Endothelial cell of umbilical vein (primary cell): ENCODE data around the gene NUB1. TPM values are rescaled to one million over a fixed set of nuclear protein-coding genes. Genes with fewer than 3 reads are reported as not detected.

Source experiments
- BruUV-seq: library from RNA; stranded (reverse); fragments of 400-500 nt; replicated peaks from 2 replicates; lab custom pipeline; 2021; lab: Mats Ljungman, UMichigan
- CTCF ChIA-PET: fragments of 300-600, 350-600 bp; sonication (Branson Sonifier 250); formaldehyde crosslinking; loops from one replicate; lab custom pipeline; 2021; ENCODE audit warnings: antibody characterized with exemption, inconsistent platforms; lab: Charles Lee
- POLR2A ChIA-PET: fragments of 300-600, 350-600 bp; sonication (Branson Sonifier 250); formaldehyde crosslinking; loops from one replicate; lab custom pipeline; 2021; ENCODE audit warnings: antibody characterized with exemption, inconsistent platforms; lab: Charles Lee
- DNase-seq: peaks from one replicate; pipeline ENCODE4 v3.0.0-alpha.2; 2011; ENCODE audit warnings: low read depth, low spot score
- FAIRE-seq: peaks from 2 replicates; lab custom pipeline; 2011; peaks lifted over from hg19 to GRCh38; lab: Jason Lieb, UNC
- H2AFZ ChIP-seq: 2 replicates; pipeline ENCODE4 v1.6.0; 2012; ENCODE audit warnings: low read depth, low read length, control low read depth, inconsistent platforms
- H3K27ac ChIP-seq: 2 replicates; pipeline ENCODE4 v1.5.1; 2011; ENCODE audit warnings: low read depth, mild to moderate bottlenecking, control low read depth, low read length, moderate library complexity; ENCODE audit not compliant: insufficient read depth
- H3K27me3 ChIP-seq, 2 experiments: 2 replicates each; pipeline versions ENCODE4 v1.6.0 to v1.6.1; 2011; ENCODE audit warnings: low read length in 2 of 2, mixed read lengths in 1 of 2; ENCODE audit not compliant: control insufficient read depth in 2 of 2, insufficient read depth in 2 of 2
- H3K36me3 ChIP-seq, 2 experiments: 2 replicates in 1 of 2; 3 replicates in 1 of 2; pipeline ENCODE4 v1.5.1; 2011; ENCODE audit warnings: low read length in 2 of 2, mild to moderate bottlenecking in 1 of 2, moderate library complexity in 1 of 2; ENCODE audit not compliant: control insufficient read depth in 2 of 2, insufficient read depth in 2 of 2; ENCODE audit errors: extremely low read depth in 1 of 2
- H3K4me1 ChIP-seq: 3 replicates; pipeline ENCODE4 v1.5.1; 2011; ENCODE audit warnings: mild to moderate bottlenecking, low read length; ENCODE audit not compliant: control insufficient read depth, insufficient read depth; ENCODE audit errors: extremely low read depth
- H3K4me2 ChIP-seq: 2 replicates; pipeline ENCODE4 v1.6.1; 2011; ENCODE audit warnings: low read length, control low read depth, mixed read lengths; ENCODE audit not compliant: insufficient read depth
- H3K4me3 ChIP-seq, 3 experiments: fragments of 200-600 bp in 1 of 3; sonication (generic), shearing (Covaris generic) in 1 of 3; replicated peaks in 1 of 3; 2 replicates each; pipeline ENCODE4 v1.5.1; 2011 to 2016; ENCODE audit warnings: control low read depth in 3 of 3, low read length in 3 of 3, mild to moderate bottlenecking in 2 of 3, inconsistent platforms in 1 of 3, low read depth in 1 of 3, moderate library complexity in 1 of 3; ENCODE audit not compliant: insufficient read depth in 1 of 3
- H3K79me2 ChIP-seq: 2 replicates; pipeline ENCODE4 v1.6.0; 2012; ENCODE audit warnings: low read length, inconsistent platforms; ENCODE audit not compliant: control insufficient read depth, insufficient read depth
- H3K9ac ChIP-seq: replicated peaks from 2 replicates; pipeline ENCODE3; 2011; ENCODE audit warnings: low read length, control low read depth; ENCODE audit not compliant: insufficient read depth; ENCODE audit errors: extremely low read depth
- H3K9me1 ChIP-seq: replicated peaks from 3 replicates; pipeline ENCODE4 v1.6.0; 2011; ENCODE audit warnings: mild to moderate bottlenecking, low read length; ENCODE audit not compliant: control insufficient read depth, insufficient read depth; ENCODE audit errors: extremely low read depth
- H3K9me3 ChIP-seq: replicated peaks from 2 replicates; pipeline ENCODE4 v1.5.1; 2012; ENCODE audit warnings: low read length, inconsistent platforms; ENCODE audit not compliant: control insufficient read depth, insufficient read depth
- H4K20me1 ChIP-seq: replicated peaks from 2 replicates; pipeline ENCODE3; 2011; ENCODE audit warnings: mild to moderate bottlenecking, low read length; ENCODE audit not compliant: control insufficient read depth, insufficient read depth; ENCODE audit errors: extremely low read depth
- EZH2 ChIP-seq: IDR thresholded peaks from 2 replicates; pipeline ENCODE4 v1.6.1; 2012; ENCODE audit warnings: borderline replicate concordance, low read depth, mild to moderate bottlenecking, moderate library complexity, low read length, inconsistent platforms; ENCODE audit not compliant: severe bottlenecking
- FOS ChIP-seq: IDR thresholded peaks from 2 replicates; pipeline ENCODE4 v1.6.1; 2011; ENCODE audit warnings: mild to moderate bottlenecking, low read length, moderate library complexity, borderline replicate concordance; ENCODE audit not compliant: insufficient read depth
- GATA2 ChIP-seq: IDR thresholded peaks from 2 replicates; pipeline ENCODE4 v1.7.0; 2011; ENCODE audit warnings: low read depth, mild to moderate bottlenecking, moderate library complexity, mixed read lengths, low read length; ENCODE audit not compliant: insufficient read length, insufficient read depth
- JUN ChIP-seq: IDR thresholded peaks from 2 replicates; pipeline ENCODE4 v1.6.1; 2011; ENCODE audit warnings: borderline replicate concordance, low read depth; ENCODE audit not compliant: insufficient read length, insufficient read depth
- MYC ChIP-seq: IDR thresholded peaks from one replicate; pipeline ENCODE4 v1.6.1; 2011; ENCODE audit warnings: mild to moderate bottlenecking, low read depth, low read length
- POLR2A ChIP-seq: IDR thresholded peaks from 2 replicates; pipeline ENCODE4 v1.6.1; 2012; ENCODE audit warnings: low read depth, mild to moderate bottlenecking, control low read depth, low read length
- POLR2AphosphoS5 ChIP-seq: IDR thresholded peaks from 2 replicates; pipeline ENCODE4 v1.6.1; 2012; ENCODE audit warnings: low read depth, mild to moderate bottlenecking, control low read depth, low read length, moderate library complexity; ENCODE audit not compliant: insufficient read depth
- dilution Hi-C: fragments of 300-500 bp; cut with MboI; formaldehyde crosslinking; loops from one replicate; pipeline ENCODE4 v1.15.0; 2019; ENCODE audit warnings: low sequenced_read_pairs; ENCODE audit not compliant: extremely low pct_ligation_motif_present
- intact Hi-C: fragments of 100-400 bp; cut with micrococcal nuclease; formaldehyde crosslinking; loops from one replicate; pipeline ENCODE4 v1.10.0; 2022
- polyA plus RNA-seq, 4 experiments: library from polyadenylated mRNA; depleted of rRNA in 3 of 4; stranded (reverse) in 3 of 4; unstranded in 1 of 4; fragments of >200 nt; gene quantifications; 2 replicates each; pipeline versions ENCODE4 v1.2.1 to v1.2.3, GENCODE V29; 2011 to 2012; ENCODE audit warnings: missing spikeins in 1 of 4
- total RNA-seq: library from RNA; stranded (reverse); gene quantifications from 2 replicates; pipeline ENCODE4 v1.2.3, GENCODE V29; 2021
- TF ChIP-seq, protein P1 (sequence below): IDR thresholded peaks from 2 replicates; pipeline ENCODE4 v1.6.1; 2011; ENCODE audit not compliant: insufficient read depth, insufficient read length
- TF ChIP-seq, protein P2 (sequence below), 2 donors: IDR thresholded peaks; 1 replicate in 1 of 2; 2 replicates in 1 of 2; pipeline ENCODE4 v1.5.1; 2011; ENCODE audit warnings: low read length in 2 of 2, mild to moderate bottlenecking in 2 of 2, moderate library complexity in 2 of 2, control low read depth in 1 of 2, inconsistent platforms in 1 of 2, low read depth in 1 of 2; ENCODE audit not compliant: insufficient read depth in 1 of 2; ENCODE audit errors: extremely low read depth in 1 of 2

Gene NUB1
- total and polyA plus RNA-seq, 2 donors (not counting 3 experiments of a cell fraction or from before 2014, with no cell fraction given), result 28.0 to 46.2 TPM

DNA sequence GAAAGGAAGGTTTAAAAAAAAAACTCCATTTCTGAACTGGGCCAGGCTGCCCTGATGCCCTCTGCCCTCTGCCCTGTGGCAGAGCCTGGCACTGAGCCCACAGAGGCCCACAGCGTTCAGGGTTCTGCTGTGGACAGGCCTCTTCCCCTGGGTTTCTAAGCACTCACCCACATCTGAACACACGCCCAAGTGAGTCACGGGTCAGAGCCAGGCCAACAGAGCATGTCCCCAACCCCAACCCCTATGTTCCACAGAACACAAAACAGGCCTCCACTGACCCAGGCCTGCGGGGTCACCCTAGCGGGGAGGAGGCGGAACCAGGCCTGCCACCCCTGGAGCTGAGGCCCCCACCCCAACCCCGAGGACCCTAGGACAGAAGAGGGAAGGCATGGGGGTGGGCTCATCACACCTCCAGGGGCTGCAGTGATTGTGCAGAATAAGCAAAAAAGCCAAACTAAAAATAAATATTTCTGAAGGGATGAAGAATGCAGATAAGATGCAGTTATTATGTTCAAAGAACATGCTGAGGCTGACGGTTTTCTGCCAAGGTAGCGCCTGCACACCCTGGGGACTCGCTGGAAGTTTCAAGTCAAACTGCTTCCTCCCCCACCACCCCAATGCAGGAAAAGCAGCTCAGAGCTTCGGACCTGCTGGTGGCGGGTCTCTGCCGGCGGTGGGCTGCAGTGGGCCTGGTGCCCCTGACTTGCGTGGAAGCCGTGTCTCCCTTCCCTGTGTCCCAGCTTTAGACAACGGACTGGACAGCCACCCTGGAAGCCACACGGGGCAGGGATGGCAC, 62.8 kb downstream of the NUB1 start:
- peaks cover 9 to 10% of the 10 kb centered on the region in 2 experiments for H3K27me3 ChIP-seq
- FAIRE-seq (no peak), DNase-seq (no peak)
- no peaks in the 10 kb centered on the region for H4K20me1 ChIP-seq
- H3K27ac ChIP-seq, result no peak overlapping the region
- H3K4me1 ChIP-seq, result no peaks in the 10 kb centered on the region
- no TSS peak for BruUV-seq
- H3K4me2 ChIP-seq, result no peak overlapping the region
- no peaks in the 10 kb centered on the region for H3K9me1 ChIP-seq
- H3K36me3 ChIP-seq, result no peaks in the 10 kb centered on the region
- CTCF ChIA-PET, result interaction anchor here (1.4 kb wide), 1 partner anchor 45 kb away, joined by 4 read pairs; no protein-coding TSS in a partner anchor
- no peaks in the 10 kb centered on the region for H3K79me2 ChIP-seq
- H3K9me3 ChIP-seq, result no peaks in the 10 kb centered on the region
- intact Hi-C loops (no loop called here), dilution Hi-C loops (no loop called here)
- POLR2A ChIA-PET, result no interaction called here
- no peak overlapping the region for H3K9ac ChIP-seq
- TF ChIP-seq, protein P1, sequence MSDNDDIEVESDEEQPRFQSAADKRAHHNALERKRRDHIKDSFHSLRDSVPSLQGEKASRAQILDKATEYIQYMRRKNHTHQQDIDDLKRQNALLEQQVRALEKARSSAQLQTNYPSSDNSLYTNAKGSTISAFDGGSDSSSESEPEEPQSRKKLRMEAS, result no peak
- no peak for TF ChIP-seq MYC
- H3K4me3 ChIP-seq, result no peak overlapping the region
- no peak overlapping the region for H2AFZ ChIP-seq

DNA sequence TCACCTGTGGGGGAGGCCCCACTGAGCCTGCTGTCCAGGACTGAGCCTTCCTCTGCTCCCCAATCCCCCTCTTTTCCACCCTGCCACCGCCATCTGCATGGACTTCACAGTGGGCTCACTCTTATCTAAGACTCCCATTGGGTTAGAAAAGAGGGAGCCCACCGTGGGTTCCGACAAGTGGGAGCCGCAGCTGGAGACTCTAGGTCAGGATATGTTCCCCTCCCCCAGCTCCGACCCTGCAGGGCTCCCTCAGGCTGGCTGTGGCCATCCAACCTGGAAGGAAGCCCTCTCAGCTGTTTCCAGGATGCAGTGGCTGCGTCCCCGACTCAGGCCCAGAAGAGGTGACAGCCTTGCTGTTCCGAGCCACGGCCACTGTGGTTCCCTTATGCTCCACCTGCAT, 63.4 kb downstream of the NUB1 start:
- H3K4me1 ChIP-seq, result no peaks in the 10 kb centered on the region
- DNase-seq (no peak), FAIRE-seq (no peak)
- no TSS peak for BruUV-seq
- dilution Hi-C loops (no loop called here), intact Hi-C loops (no loop called here)
- ChIA-PET CTCF (interaction anchor here (1.4 kb wide), 2 partner anchors 11 to 44 kb away, joined by 3 to 4 read pairs; no protein-coding TSS in a partner anchor), POLR2A (no interaction called here)
- no peak overlapping the region for H3K4me3 ChIP-seq
- H3K27ac ChIP-seq, result no peak overlapping the region
- H3K9ac ChIP-seq, result no peak overlapping the region
- TF ChIP-seq POLR2AphosphoS5, result no peak
- TF ChIP-seq MYC, result no peak
- no peak for TF ChIP-seq GATA2
- TF ChIP-seq, protein P2, sequence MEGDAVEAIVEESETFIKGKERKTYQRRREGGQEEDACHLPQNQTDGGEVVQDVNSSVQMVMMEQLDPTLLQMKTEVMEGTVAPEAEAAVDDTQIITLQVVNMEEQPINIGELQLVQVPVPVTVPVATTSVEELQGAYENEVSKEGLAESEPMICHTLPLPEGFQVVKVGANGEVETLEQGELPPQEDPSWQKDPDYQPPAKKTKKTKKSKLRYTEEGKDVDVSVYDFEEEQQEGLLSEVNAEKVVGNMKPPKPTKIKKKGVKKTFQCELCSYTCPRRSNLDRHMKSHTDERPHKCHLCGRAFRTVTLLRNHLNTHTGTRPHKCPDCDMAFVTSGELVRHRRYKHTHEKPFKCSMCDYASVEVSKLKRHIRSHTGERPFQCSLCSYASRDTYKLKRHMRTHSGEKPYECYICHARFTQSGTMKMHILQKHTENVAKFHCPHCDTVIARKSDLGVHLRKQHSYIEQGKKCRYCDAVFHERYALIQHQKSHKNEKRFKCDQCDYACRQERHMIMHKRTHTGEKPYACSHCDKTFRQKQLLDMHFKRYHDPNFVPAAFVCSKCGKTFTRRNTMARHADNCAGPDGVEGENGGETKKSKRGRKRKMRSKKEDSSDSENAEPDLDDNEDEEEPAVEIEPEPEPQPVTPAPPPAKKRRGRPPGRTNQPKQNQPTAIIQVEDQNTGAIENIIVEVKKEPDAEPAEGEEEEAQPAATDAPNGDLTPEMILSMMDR (IDR thresholded peaks at IDR 0.05; ENCODE audit: extremely low read depth in 1 of 2, insufficient read depth in 1 of 2, low read depth in 1 of 2, low read length in 2 of 2), result no peak
- TF ChIP-seq JUN, result no peak
- TF ChIP-seq POLR2A, result no peak
- TF ChIP-seq FOS, result no peak
- TF ChIP-seq, protein P1, result no peak
- TF ChIP-seq EZH2, result no peak
- no peaks in the 10 kb centered on the region for H3K9me3 ChIP-seq
- no peak overlapping the region for H3K4me2 ChIP-seq
- H3K27me3 ChIP-seq, result peaks cover 14 to 17% of the 10 kb centered on the region in 2 experiments
- no peaks in the 10 kb centered on the region for H4K20me1 ChIP-seq
- no peaks in the 10 kb centered on the region for H3K9me1 ChIP-seq
- no peaks in the 10 kb centered on the region for H3K79me2 ChIP-seq
- H3K36me3 ChIP-seq, result no peaks in the 10 kb centered on the region
- no peak overlapping the region for H2AFZ ChIP-seq
